K562 (cell line): Measurements from ENCODE around the gene NPR2. TPM values are rescaled to one million over a fixed set of nuclear protein-coding genes. Genes with fewer than 3 reads are reported as not detected.

ENCODE experiments used
- ATAC-seq: fragments of 200-7000 bp; cut with Tn5 transposase; 3 replicates; pipeline ENCODE4 v1.9.1; 2020; ENCODE audit warnings: moderate library complexity
- BruUV-seq: library from RNA; stranded (reverse); fragments of 400-500 nt; replicated peaks from 2 replicates; lab custom pipeline; 2021; lab: Mats Ljungman, UMichigan
- CTCF ChIA-PET: fragments of 300-600 bp; formaldehyde crosslinking; extraction: SDS; loops from one replicate; lab custom pipeline; 2021; ENCODE audit warnings: low intra/inter-chr PET ratio; lab: Yijun Ruan, JAX
- POLR2A ChIA-PET: fragments of 300-600, 350-650 bp; sonication (Branson Sonifier 250); formaldehyde crosslinking; extraction: SDS; loops from one replicate; lab custom pipeline; 2021; ENCODE audit warnings: antibody characterized with exemption, inconsistent platforms; lab: Yijun Ruan, JAX
- DNase-seq, 4 experiments: peaks; one replicate each; pipeline versions ENCODE4 v3.0.0 to v3.0.0-alpha.2; 2011 to 2018; ENCODE audit warnings: low spot score in 3 of 4, mixed read lengths in 3 of 4; ENCODE audit errors: extremely low read depth in 1 of 4
- FAIRE-seq: peaks from 2 replicates; lab custom pipeline; 2011; peaks lifted over from hg19 to GRCh38; lab: Jason Lieb, UNC
- H2AFZ ChIP-seq: 2 replicates; pipeline ENCODE4 v1.6.0; 2011; ENCODE audit warnings: low read depth, low read length, control low read depth, inconsistent platforms
- H3K27ac ChIP-seq: fragments of 200-600 bp; 3 replicates; pipeline ENCODE4 v1.8.0; 2011; ENCODE audit warnings: low read depth, mild to moderate bottlenecking, control low read depth, inconsistent platforms, low read length, moderate library complexity, mixed read lengths; ENCODE audit errors: extremely low read depth
- H3K27me3 ChIP-seq, 2 experiments: fragments of 300-600 bp in 1 of 2; 2 replicates in 1 of 2; 3 replicates in 1 of 2; pipeline versions ENCODE4 v1.6.0 to v1.8.0; 2011; ENCODE audit warnings: inconsistent platforms in 2 of 2, low read length in 2 of 2, mild to moderate bottlenecking in 1 of 2, mixed read lengths in 1 of 2, moderate library complexity in 1 of 2; ENCODE audit not compliant: control insufficient read depth in 2 of 2, insufficient read depth in 2 of 2
- H3K36me3 ChIP-seq: fragments of 300-600 bp; 3 replicates; pipeline ENCODE4 v1.8.0; 2011; ENCODE audit warnings: mild to moderate bottlenecking, low read length, inconsistent platforms; ENCODE audit not compliant: control insufficient read depth, insufficient read depth
- H3K4me1 ChIP-seq, 2 experiments: fragments of 200-600 bp in 1 of 2; replicated peaks in 1 of 2; 2 replicates in 1 of 2; 3 replicates in 1 of 2; pipeline versions ENCODE4 v1.5.1 to v1.8.0; 2011; ENCODE audit warnings: inconsistent platforms in 2 of 2, low read length in 2 of 2, mild to moderate bottlenecking in 1 of 2, mixed read lengths in 1 of 2, moderate library complexity in 1 of 2; ENCODE audit not compliant: control insufficient read depth in 2 of 2, insufficient read depth in 2 of 2
- H3K4me2 ChIP-seq: 2 replicates; pipeline ENCODE4 v1.6.1; 2011; ENCODE audit warnings: low read length, control low read depth, inconsistent platforms, mixed read lengths; ENCODE audit not compliant: insufficient read depth
- H3K4me3 ChIP-seq: fragments of 200-600 bp; sonication (generic), shearing (Covaris generic); 2 replicates; pipeline ENCODE4 v1.5.1; 2016; ENCODE audit warnings: control low read depth, inconsistent platforms
- H3K79me2 ChIP-seq: fragments of 200-600 bp; 3 replicates; pipeline ENCODE4 v1.8.0; 2011; ENCODE audit warnings: low read length, inconsistent platforms; ENCODE audit not compliant: control insufficient read depth, insufficient read depth
- H3K9ac ChIP-seq, 2 experiments: 2 replicates each; pipeline versions ENCODE4 v1.6.0 to v1.6.1; 2011; ENCODE audit warnings: low read depth in 2 of 2, low read length in 2 of 2, control low read depth in 1 of 2, inconsistent platforms in 1 of 2, mild to moderate bottlenecking in 1 of 2, mixed read lengths in 1 of 2; ENCODE audit not compliant: insufficient read depth in 1 of 2
- H3K9me1 ChIP-seq: one replicate; pipeline ENCODE4 v1.6.0; 2011; ENCODE audit warnings: inconsistent platforms, mild to moderate bottlenecking, low read length, moderate library complexity; ENCODE audit not compliant: control insufficient read depth, insufficient read depth
- H3K9me3 ChIP-seq: replicated peaks from 2 replicates; pipeline ENCODE4 v1.5.1; 2011; ENCODE audit warnings: low read depth, low read length, inconsistent platforms; ENCODE audit not compliant: control insufficient read depth, insufficient read depth
- H4K20me1 ChIP-seq: replicated peaks from 2 replicates; pipeline ENCODE4 v1.6.1; 2011; ENCODE audit warnings: low read length, inconsistent platforms, mixed read lengths; ENCODE audit not compliant: control insufficient read depth, insufficient read depth
- MIER1 ChIP-seq: fragments of 450-650 bp; IDR thresholded peaks from 2 replicates; pipeline ENCODE4 v1.6.1; 2016; ENCODE audit warnings: antibody characterized with exemption, mild to moderate bottlenecking, low read depth
- NRF1 ChIP-seq, 2 experiments: fragments of 450-650 bp; IDR thresholded peaks in 1 of 2; conservative IDR thresholded peaks in 1 of 2; 2 replicates each; pipeline ENCODE4 v1.6.1; 2014; ENCODE audit warnings: mild to moderate bottlenecking in 2 of 2
- NUFIP1 ChIP-seq: fragments of 450-650 bp; IDR thresholded peaks from 2 replicates; pipeline ENCODE4 v1.6.1; 2018; ENCODE audit not compliant: partially characterized antibody
- PPARD ChIP-seq: fragments of 250-450 bp; sonication (Bioruptor Pico); IDR thresholded peaks from 2 replicates; pipeline ENCODE4 v1.8.0; 2022; ENCODE audit warnings: inconsistent platforms, mild to moderate bottlenecking, moderate library complexity
- SIN3A ChIP-seq, 2 experiments: fragments of 150-350 bp in 1 of 2; IDR thresholded peaks; 2 replicates each; pipeline ENCODE4 v1.6.1; 2011 to 2016; ENCODE audit warnings: borderline replicate concordance in 2 of 2, low read depth in 2 of 2, low read length in 2 of 2, mild to moderate bottlenecking in 2 of 2, moderate library complexity in 2 of 2; ENCODE audit not compliant: control insufficient read depth in 1 of 2
- TEAD1 ChIP-seq, 2 experiments: fragments of 450-650 bp in 1 of 2; sonication (generic) in 1 of 2; formaldehyde crosslinking; IDR thresholded peaks; 2 replicates each; pipeline versions ENCODE4 v1.4.0 to v1.8.0; 2020 to 2022; ENCODE audit warnings: mild to moderate bottlenecking in 2 of 2, missing genetic modification reagents in 1 of 2
- ZNF175 ChIP-seq: fragments of 200-800 bp; sonication (Bioruptor generic); IDR thresholded peaks from 2 replicates; pipeline ENCODE4 v1.6.1; 2016; ENCODE audit warnings: low read depth, mild to moderate bottlenecking, missing genetic modification characterization, missing compliant biosample characterization
- ZNF316 ChIP-seq: fragments of 450-650 bp; IDR thresholded peaks from 2 replicates; pipeline ENCODE4 v1.6.1; 2016
- WGBS: fragments of 100-300 bp; shearing (Covaris generic); methylation state at CpG from one replicate; pipeline ENCODE4 v1.1.6; 2016; ENCODE audit warnings: low coverage, mixed read lengths; ENCODE audit not compliant: insufficient coverage; ENCODE audit errors: missing lambda C conversion rate; 5-methylcytosine and 5-hydroxymethylcytosine counted together
- in situ Hi-C: fragments of 300-500 bp; cut with MboI; formaldehyde crosslinking; loops from 4 replicates; pipeline ENCODE4 v1.15.0; 2018; ENCODE audit warnings: inconsistent platforms, mixed read lengths
- intact Hi-C: fragments of 100-400 bp; cut with micrococcal nuclease; formaldehyde crosslinking; loops from 2 replicates; pipeline ENCODE4 v1.14.2; 2022
- polyA plus RNA-seq, 8 experiments: library from polyadenylated mRNA; depleted of rRNA in 4 of 8; stranded (reverse) in 5 of 8; unstranded in 3 of 8; fragments of >200 nt; fragmentation: Nextera tagmentation in 2 of 8; fragmentation: Illumina TruSeq in 1 of 8; extraction: Ambion mirVana in 2 of 8; extraction: Trizol in 1 of 8; gene quantifications; 2 replicates each; pipeline versions ENCODE4 v1.2.1 to v1.2.3, GENCODE V29; 2011 to 2014; ENCODE audit warnings: inconsistent platforms in 1 of 8, missing spikeins in 1 of 8
- total RNA-seq, 7 experiments: library from RNA; depleted of rRNA in 6 of 7; stranded (reverse); fragments of >200 nt in 6 of 7; fragmentation: Illumina TruSeq in 2 of 7; extraction: Trizol in 2 of 7; gene quantifications; 2 replicates each; pipeline versions ENCODE4 v1.2.1 to v1.2.3, GENCODE V29; 2011 to 2021; ENCODE audit warnings: low replicate concordance in 1 of 7
- TF ChIP-seq, protein P1 (sequence below): sonication (generic); formaldehyde crosslinking; IDR thresholded peaks from 2 replicates; pipeline ENCODE4 v1.8.0; 2022; ENCODE audit warnings: mild to moderate bottlenecking, missing genetic modification reagents
- TF ChIP-seq, protein P2 (sequence below), 2 experiments: fragments of 450-650 bp; IDR thresholded peaks; 2 replicates each; pipeline ENCODE4 v1.6.1; 2018; ENCODE audit warnings: mild to moderate bottlenecking in 2 of 2, low read depth in 1 of 2; ENCODE audit not compliant: partially characterized antibody in 2 of 2
- TF ChIP-seq, protein P3 (sequence below), 2 experiments: fragments of 450-650 bp in 1 of 2; sonication (generic) in 1 of 2; formaldehyde crosslinking; conservative IDR thresholded peaks; 2 replicates each; pipeline versions ENCODE4 v1.4.0 to v1.8.1; 2020 to 2022; ENCODE audit warnings: mild to moderate bottlenecking in 1 of 2, missing genetic modification reagents in 1 of 2

Gene NPR2
- total and polyA plus RNA-seq, 9 of the 15 experiments (the other 6 are each of a cell fraction or from before 2014, with no cell fraction given), result 2.4 to 12.9 (median 6.0) TPM

DNA sequence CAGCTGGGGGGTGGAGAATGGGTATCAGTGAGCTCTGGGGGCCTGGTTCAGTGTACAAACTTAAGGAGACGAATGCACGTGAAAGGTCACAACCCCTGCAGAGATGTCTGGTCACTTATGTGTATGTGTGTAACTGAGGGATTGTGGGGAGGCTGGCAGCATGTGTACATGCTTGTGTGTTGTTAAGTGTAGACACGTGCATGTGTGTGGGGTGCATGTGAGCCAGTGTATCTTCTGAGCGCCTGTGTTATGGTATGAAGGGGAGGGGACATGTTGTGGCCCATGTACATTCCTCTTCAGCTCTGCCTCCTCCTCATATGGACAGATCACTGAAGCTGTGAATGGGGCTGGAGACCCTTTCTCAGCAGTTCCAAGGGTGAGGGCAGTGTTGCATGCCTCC is 39.6 kb downstream of the NPR2 start:
- in situ Hi-C loops (no loop called here), intact Hi-C loops (no loop called here)
- TF ChIP-seq, protein P1, sequence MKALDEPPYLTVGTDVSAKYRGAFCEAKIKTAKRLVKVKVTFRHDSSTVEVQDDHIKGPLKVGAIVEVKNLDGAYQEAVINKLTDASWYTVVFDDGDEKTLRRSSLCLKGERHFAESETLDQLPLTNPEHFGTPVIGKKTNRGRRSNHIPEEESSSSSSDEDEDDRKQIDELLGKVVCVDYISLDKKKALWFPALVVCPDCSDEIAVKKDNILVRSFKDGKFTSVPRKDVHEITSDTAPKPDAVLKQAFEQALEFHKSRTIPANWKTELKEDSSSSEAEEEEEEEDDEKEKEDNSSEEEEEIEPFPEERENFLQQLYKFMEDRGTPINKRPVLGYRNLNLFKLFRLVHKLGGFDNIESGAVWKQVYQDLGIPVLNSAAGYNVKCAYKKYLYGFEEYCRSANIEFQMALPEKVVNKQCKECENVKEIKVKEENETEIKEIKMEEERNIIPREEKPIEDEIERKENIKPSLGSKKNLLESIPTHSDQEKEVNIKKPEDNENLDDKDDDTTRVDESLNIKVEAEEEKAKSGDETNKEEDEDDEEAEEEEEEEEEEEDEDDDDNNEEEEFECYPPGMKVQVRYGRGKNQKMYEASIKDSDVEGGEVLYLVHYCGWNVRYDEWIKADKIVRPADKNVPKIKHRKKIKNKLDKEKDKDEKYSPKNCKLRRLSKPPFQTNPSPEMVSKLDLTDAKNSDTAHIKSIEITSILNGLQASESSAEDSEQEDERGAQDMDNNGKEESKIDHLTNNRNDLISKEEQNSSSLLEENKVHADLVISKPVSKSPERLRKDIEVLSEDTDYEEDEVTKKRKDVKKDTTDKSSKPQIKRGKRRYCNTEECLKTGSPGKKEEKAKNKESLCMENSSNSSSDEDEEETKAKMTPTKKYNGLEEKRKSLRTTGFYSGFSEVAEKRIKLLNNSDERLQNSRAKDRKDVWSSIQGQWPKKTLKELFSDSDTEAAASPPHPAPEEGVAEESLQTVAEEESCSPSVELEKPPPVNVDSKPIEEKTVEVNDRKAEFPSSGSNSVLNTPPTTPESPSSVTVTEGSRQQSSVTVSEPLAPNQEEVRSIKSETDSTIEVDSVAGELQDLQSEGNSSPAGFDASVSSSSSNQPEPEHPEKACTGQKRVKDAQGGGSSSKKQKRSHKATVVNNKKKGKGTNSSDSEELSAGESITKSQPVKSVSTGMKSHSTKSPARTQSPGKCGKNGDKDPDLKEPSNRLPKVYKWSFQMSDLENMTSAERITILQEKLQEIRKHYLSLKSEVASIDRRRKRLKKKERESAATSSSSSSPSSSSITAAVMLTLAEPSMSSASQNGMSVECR (CRISPR knock-in tag), result no peak
- TF ChIP-seq NUFIP1, result no peak
- TF ChIP-seq, protein P2, sequence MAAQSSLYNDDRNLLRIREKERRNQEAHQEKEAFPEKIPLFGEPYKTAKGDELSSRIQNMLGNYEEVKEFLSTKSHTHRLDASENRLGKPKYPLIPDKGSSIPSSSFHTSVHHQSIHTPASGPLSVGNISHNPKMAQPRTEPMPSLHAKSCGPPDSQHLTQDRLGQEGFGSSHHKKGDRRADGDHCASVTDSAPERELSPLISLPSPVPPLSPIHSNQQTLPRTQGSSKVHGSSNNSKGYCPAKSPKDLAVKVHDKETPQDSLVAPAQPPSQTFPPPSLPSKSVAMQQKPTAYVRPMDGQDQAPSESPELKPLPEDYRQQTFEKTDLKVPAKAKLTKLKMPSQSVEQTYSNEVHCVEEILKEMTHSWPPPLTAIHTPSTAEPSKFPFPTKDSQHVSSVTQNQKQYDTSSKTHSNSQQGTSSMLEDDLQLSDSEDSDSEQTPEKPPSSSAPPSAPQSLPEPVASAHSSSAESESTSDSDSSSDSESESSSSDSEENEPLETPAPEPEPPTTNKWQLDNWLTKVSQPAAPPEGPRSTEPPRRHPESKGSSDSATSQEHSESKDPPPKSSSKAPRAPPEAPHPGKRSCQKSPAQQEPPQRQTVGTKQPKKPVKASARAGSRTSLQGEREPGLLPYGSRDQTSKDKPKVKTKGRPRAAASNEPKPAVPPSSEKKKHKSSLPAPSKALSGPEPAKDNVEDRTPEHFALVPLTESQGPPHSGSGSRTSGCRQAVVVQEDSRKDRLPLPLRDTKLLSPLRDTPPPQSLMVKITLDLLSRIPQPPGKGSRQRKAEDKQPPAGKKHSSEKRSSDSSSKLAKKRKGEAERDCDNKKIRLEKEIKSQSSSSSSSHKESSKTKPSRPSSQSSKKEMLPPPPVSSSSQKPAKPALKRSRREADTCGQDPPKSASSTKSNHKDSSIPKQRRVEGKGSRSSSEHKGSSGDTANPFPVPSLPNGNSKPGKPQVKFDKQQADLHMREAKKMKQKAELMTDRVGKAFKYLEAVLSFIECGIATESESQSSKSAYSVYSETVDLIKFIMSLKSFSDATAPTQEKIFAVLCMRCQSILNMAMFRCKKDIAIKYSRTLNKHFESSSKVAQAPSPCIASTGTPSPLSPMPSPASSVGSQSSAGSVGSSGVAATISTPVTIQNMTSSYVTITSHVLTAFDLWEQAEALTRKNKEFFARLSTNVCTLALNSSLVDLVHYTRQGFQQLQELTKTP (IDR thresholded peaks at IDR 0.05; ENCODE audit: low read depth in 1 of 2, partially characterized antibody in 2 of 2), result no peak
- no peak for TF ChIP-seq TEAD1 (CRISPR knock-in tag; IDR thresholded peaks at IDR 0.05)
- TF ChIP-seq NRF1 (conservative IDR thresholded peaks at IDR 0.05 in 1 of 2, IDR thresholded peaks at IDR 0.05 in 1 of 2), result no peak
- TF ChIP-seq ZNF316, result no peak
- TF ChIP-seq ZNF175 (CRISPR knock-in tag), result no peak
- no peak for TF ChIP-seq SIN3A (IDR thresholded peaks at IDR 0.05; ENCODE audit: borderline replicate concordance in 2 of 2, control insufficient read depth in 1 of 2, low read depth in 2 of 2, low read length in 2 of 2)
- TF ChIP-seq PPARD (CRISPR knock-in tag), result no peak
- TF ChIP-seq, protein P3, sequence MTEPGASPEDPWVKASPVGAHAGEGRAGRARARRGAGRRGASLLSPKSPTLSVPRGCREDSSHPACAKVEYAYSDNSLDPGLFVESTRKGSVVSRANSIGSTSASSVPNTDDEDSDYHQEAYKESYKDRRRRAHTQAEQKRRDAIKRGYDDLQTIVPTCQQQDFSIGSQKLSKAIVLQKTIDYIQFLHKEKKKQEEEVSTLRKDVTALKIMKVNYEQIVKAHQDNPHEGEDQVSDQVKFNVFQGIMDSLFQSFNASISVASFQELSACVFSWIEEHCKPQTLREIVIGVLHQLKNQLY (CRISPR knock-in tag; conservative IDR thresholded peaks at IDR 0.05), result no peak
- no peak for TF ChIP-seq MIER1
- Histone ChIP-seq H3K27ac (no peak overlapping the region), H3K9me3 (no peaks in the 10 kb centered on the region), H3K4me2 (no peak overlapping the region), H3K9ac (no peak overlapping the region), H3K9me1 (no peaks in the 10 kb centered on the region), H3K36me3 (no peaks in the 10 kb centered on the region), H4K20me1 (no peaks in the 10 kb centered on the region), H3K79me2 (no peaks in the 10 kb centered on the region), H3K4me3 (no peak overlapping the region), H3K4me1 (peaks cover 7 to 18% of the 10 kb centered on the region in 2 experiments; a peak in 4 of 5 replicates), H2AFZ (no peak overlapping the region), H3K27me3 (no peaks in the 10 kb centered on the region)
- ChIA-PET POLR2A (interaction anchor here (0.5 to 1.0 kb wide), 3 partner anchors 10 to 95 kb away, joined by 3 read pairs; no protein-coding TSS in a partner anchor), CTCF (no interaction called here)
- FAIRE-seq (no peak), ATAC-seq (no peak), DNase-seq (no peak)
- 33% methylated on average over 3 of the region's 4 CpGs for WGBS
- no TSS peak for BruUV-seq
